NCI-H446 treated with DMSO at 0.1 percent for 48 hours (cell line): ENCODE measurements around the gene NECAP2.
"Not testable (repeated sequence)": the region's sequence is repeated elsewhere in the genome, so short reads cannot be mapped to it uniquely, and the experiment has no call there.

ENCODE experiments used
- DNase-seq: peaks from one replicate; lab custom pipeline; 2025; lab: John Stamatoyannopoulos, UW

The NECAP2 gene

DNA sequence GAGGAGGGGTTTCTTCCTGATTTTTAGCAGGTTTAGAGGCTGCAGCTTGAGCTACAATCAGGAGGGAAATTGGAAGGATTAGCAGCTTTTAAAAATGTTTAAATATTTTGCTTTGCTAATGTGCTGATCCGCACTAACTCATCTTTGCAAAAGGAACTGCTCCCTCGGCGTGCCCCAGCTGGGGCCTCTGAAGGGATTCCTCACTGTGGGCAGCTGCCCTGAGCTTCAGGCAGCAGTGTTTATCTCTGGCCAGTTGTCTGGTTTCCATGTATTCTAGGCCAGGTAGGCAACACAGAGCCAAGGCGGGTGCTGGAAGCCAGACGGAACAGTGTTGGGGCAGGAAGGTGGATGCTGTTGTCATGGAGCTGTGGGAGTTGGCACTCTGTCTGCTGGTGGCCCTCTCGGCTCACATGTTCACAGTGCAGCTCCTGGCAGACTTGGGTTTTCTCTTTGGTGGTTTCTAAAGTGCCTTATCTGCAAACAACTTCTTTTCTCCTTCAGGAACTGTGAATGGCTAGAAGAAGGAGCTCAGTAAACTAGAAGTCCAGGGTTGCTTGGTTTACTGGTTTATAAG is 18.9 kb downstream of the NECAP2 start:
- no peak for DNase-seq

DNA sequence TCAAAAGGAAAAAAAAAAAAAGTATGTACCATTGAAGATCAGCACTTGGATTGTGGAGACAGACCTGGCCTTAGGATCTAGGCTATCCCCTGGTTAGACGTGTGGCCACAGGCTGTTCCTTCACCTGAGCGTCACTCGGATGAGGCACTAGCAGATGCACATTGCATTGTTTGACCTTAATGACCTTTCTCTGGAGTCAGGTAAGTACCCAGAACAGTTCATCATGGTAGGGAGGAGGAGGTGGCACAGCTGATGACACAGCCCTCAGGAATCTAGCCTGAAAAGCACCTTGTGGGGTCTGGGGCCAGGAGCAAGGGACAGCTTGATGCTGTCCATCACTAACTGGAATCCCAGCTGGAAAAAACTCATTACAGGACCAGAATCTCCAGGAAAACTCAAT is 21.2 kb downstream of the NECAP2 start:
- DNase-seq = no peak

DNA sequence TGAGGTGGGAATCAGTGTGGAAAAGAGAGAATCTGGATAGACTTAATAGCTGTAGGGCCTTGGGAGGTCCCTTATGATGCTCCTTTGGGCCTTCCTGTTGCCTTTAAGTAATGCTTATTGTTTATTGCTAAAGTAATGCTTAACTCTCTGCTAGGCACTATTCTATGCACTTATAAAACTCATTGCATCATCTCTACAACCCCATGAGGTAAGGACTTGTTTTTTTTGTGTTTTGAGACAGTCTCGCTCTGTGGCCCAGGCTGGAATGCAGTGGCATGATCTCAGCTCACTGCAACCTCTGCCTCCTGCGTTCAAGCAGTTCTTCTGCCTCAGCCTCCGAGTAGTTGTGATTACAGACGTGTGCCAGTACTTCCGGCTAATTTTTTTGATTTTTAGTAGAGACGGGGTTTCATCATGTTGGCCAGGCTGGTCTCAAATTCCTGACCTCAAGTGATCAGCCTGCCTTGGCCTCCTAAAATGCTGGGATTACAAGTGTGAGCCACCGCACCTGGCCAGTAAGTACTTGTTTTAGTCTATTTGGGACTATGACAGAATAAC is 22.3 kb downstream of the NECAP2 start:
- DNase-seq = no peak

DNA sequence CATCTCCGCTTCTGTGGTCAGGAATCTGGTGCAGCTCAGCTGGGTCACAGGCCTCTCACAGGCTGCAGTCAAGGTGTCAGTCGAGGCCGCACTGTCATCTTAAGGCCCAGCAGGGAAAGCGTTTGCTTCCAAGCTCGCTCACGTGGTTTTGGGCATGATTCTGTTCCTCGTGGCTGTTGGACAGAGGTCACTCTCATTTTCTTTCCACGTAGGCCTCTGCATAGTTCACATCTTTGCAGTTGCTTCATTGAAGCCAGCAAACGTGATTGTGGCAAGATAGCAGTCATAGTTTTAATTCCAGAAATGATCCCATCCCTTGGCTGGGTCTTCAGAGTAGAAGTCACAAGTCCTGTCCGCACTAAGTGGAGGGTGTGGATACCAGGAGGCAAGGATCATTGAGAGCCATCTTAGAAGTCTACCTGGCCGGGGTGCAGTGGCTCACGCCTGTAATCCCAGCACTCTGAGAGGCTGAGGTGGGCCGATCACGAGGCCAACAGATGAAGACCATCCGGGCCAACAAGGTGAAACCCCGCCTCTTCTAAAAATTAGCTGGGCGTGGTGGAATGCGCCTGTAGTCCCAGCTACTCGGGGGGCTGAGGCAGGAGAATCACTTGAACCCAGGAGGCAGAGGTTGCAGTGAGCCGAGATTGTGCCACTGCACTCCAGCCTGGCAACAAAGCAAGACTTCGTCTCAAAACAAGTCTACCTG is 24.5 kb downstream of the NECAP2 start:
- DNase-seq = no peak

DNA sequence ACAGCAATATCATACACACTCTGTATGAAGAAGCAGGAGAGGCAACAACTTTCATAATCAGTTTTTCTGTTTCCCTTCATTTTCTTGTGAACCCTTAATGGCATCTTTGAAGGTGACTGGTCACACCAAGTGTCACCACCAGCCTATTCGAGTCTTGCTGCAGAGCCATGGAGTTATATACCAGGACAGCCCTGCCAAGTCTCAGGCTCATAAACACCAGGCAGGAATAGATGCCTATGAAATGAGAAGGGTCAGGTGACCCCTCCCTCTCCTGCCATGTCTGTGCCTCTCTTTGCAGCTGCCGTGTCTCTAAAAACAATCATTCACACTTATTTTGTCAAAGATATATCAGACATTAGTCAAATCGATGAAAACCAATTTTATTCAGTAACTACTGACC is 28.0 kb downstream of the NECAP2 start:
- DNase-seq = no peak

DNA sequence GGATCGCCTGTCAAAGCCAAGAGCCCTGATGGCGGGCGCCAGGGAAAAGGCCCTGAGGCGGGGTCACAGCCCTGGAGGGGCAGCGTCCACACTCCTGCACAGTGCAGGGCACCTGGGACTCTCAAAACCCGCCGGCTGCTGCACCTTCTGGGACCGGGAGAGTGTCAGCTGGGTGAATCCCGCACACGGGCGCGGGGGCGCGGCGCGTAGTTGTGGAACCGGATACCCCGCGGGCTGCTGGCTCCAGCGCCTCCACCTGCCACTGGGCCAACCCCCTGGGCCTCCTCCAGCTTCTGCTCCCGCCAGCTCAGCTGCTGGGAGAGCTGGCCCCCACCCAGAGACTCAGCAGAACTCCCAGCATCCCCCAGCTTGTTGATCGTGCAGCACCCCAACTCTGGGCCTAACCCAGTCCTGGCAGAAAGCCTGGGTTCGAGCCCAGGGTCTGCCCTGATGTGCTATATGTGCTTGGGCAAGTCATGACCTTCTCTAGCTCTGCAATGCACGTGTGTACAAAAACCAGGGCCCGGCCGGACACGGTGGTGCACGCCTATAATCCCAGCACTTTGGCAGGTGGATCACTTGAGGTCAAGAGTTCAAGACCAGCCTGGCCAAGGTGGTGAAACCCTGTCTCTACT is 33.8 kb downstream of the NECAP2 start:
- DNase-seq = no peak

DNA sequence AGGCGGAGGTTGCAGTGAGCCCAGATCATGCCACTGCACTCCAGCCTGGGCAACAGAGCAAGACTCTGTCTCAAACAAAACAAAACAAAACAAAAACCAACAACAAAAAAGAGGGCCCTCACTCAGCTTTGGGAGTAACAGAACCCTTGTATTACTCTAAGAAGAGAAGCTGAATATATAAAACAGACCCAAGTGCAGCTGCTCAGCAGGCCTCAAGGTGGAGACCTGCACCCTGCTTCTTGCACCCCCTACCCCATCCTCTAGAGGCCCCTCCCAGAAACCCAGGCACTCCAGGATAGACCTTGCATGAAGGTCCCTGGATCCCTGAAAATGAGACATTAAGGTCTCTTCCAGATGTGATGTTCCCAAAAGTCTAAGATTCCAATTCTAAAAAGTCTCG is 34.4 kb downstream of the NECAP2 start:
- DNase-seq = not testable (repeated sequence)

DNA sequence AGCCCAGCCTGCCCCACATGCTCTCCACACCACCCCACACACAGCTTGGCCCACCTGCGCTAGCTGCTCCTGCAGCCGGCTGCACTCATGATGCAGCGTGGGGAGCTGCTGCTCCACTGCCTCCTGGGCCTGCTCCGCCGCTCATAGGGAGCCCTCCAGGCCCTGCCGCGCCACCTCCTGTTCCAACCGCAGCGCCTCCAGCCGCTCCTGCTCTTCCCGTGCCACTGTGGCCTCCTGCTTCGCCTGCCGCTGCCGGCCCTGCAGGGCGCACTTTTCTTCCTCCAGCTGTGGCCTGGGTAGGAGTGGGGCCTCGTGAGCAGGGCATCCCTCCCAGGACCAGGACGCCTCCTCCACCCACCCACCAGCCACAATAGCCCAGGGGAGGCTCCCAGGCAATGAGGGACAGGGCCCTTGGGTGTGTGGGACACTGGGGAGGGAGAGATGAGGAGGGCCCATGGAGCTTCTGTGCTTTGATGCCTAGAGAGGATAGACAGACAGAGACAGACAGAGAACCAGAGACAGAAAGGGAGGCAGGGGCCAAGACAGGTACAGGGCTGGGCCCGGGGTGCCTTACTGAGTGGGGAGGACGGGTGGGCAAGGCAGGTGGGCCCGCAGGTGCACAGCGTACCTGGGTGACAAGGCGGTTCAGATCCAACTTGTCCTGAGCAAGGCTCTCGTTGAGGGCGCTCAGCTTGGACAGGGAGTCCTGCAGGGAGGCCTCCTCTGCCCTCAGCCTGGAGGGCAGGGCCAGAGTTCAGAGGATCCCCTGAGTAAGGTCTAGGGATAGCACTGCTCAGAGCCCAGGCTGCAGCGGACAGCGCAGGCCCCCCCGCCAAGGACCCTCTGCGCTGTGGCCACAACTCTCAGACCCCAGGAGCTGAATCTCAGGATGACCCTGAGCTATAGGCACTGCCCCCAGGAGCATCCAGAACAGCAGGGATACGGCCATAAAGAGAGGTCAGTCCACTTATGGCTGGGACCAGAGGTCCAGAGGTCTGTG is 35.5 kb downstream of the NECAP2 start:
- DNase-seq = not testable (repeated sequence)

DNA sequence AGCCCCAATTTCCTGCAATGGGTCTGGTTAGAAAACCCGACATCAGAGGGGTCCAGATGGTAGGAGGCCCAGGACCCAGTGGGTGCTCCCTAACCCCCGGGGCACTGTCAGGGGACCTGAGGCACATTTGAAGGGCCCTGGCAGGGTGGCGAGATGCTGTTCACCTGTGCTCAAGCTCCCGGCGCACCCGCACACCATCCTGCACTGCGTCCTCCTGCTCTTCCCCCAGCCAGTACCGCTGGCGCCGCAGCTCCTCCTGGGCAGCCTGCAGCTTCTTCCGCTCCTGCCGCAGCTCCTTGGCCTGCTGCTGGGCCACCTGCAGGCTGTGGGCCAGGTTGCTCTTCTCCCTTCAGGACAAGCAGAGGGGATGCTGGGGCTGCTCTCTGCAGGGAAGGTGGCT is 37.6 kb downstream of the NECAP2 start:
- no peak for DNase-seq

DNA sequence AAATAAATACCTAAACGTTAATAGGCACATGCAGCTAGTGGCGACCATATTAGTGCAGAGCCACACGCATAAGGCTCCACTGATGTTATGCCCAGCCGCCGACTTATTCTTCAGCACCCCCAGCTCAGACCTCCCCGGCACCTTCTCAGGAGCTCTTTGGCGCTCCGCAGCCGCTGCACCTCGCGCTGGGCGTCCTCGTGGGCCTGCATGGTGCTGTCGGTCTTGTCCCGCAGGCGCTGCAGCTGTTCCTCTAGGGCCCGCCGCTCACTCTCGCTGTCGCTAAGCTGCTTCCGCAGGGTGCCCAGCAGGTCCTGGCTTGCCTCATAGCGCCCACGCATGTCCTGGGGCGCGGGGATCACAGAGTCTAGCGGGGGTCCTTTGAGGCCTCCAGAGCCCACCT is 42.6 kb downstream of the NECAP2 start:
- DNase-seq = not testable (repeated sequence)

DNA sequence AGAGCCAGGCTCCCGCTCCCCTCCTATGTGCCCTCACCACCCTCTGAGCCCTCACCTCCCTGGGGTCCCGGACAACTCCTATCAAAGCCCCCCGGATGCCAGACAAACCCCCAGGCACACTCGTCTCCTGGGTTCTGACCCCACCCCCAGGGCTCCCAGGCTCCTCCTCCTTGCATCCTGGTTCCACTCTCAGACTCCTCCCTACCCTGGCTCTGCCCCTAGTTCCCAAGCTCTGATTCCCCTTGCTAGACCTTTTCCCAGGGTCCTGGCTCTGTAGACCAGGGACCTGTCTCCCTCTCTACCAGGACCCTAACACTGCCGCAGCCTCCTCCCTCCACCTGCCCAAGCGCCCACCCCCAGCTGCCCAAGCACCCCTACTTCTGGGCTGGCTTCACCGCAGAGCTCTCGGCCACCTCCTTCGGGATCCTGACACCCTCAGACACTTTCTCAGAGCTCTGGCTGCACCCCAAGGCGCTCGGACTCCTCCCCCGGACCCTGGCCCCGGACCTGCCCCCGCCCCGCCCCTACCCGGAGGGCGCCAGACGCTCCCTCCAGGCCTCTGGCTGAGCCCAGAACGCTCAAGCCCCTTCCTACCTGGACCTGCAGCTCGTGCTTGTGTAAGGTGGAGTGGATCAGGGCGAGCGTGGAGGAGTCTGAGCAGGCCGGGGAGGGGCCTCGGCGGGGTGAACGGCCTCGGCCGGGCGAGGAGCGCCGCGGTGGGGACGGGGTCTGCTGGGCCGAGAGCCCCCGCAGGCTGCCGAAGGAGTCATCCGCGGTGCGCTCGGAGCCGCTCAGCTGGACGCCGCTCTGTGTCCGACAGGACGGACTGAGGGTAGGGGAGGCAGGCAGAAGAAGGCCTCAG is 43.3 kb downstream of the NECAP2 start:
- not testable (repeated sequence) for DNase-seq

DNA sequence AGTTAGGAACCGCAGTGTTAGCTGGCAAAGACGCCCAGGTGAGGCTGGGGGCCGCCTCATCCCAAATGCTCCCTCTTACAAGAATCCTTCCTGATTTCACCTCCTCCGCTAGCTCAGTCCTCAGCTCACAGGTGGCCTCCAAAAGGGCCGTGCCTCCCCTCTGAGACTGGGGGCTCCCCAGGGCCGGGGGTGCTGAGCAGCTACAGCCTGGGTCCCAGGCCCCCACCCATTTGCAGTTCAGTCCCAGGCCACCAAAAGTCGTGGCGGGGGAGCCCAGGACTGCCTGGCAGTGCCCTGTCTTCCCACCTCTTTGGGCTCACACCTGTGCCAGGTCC is 43.9 kb downstream of the NECAP2 start:
- DNase-seq = no peak

DNA sequence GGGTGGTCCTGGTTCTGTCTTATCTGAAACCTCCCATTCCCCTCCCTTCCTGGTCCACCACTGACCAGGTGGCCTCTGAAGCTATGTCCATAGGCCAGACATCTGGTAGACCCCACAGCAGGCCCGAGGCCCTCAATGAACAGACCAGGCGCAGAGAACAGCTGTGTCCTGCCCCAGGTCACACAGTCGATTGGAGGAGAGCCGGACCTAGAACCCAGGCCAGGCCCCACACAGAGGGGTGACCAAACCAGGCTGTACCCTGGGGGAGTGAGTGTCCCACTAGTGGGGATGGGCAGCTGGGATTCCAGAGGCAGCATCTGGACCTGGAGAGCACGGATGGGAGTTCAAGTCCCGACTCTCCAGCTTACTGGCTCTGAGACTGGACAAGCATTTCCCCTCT is 44.4 kb downstream of the NECAP2 start:
- no peak for DNase-seq

DNA sequence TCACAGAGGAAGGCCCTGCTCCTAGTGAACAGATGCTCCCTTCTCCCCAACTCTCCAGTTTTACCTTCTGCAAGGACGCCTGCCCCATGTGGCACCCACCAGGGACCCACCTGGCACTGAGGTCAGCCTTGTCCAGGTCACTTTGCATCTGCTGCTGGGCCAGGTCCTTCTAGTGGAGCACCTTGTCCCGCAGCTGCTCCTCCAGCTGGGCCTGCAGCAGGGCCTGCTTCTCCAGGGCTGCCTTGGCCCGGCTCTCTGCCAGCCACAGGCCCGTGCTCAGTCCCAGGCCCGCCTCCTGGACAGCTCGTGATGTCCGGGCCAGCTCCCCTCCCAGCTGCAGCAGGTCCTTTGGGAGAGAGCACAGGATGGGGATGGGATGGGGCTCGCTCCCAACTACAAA is 45.8 kb downstream of the NECAP2 start:
- DNase-seq = not testable (repeated sequence)

DNA sequence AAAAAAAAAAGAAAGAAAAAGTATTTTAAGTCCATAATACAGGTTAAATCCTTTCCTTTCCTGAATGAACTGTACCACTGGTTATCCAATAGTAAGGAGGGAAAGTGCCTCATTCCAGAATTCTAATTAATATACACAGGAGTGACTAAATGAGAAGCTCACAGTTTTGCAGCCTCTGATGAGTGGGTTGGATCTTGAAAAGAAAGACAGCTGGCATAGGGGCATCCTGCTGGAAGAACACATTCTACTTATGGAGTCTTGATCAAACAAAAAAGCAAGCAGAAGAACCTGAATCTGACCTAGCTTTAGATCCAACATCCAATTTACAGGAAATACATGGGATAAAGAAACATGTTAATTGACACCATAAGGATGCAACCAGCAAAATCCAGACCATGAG is 46.5 kb downstream of the NECAP2 start:
- not testable (repeated sequence) for DNase-seq

DNA sequence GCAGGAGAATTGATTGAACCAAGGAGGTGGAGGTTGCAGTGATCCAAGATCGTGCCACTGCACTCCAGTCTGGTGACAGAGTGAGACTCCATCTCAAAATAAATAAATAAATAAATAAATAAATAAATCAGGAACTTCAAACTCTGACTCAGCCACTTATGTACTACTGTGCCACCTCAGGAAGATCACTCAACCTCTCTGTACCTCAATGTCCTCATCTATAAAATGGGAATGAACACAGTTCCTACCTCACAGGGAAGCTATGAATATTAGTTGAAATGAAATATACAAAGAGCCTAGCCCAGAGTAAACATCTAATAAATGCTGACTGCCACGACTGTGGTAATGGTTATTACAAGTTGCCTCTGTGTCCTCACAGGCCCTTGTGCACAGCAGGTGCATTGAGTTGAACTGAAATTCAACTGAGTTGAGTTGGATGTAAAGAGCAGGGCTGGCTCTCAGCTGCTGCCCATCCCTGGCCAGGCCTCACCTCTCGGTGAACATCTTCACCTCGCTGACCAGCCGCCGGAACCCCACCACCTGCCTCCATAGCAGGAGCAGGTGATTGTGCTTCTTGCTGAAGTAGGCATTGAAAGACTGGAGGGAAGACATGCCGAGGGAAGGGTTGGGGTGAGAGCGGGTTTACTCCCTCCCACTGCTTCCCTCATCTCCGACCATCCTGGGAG is 48.8 kb downstream of the NECAP2 start:
- DNase-seq = not testable (repeated sequence)

DNA sequence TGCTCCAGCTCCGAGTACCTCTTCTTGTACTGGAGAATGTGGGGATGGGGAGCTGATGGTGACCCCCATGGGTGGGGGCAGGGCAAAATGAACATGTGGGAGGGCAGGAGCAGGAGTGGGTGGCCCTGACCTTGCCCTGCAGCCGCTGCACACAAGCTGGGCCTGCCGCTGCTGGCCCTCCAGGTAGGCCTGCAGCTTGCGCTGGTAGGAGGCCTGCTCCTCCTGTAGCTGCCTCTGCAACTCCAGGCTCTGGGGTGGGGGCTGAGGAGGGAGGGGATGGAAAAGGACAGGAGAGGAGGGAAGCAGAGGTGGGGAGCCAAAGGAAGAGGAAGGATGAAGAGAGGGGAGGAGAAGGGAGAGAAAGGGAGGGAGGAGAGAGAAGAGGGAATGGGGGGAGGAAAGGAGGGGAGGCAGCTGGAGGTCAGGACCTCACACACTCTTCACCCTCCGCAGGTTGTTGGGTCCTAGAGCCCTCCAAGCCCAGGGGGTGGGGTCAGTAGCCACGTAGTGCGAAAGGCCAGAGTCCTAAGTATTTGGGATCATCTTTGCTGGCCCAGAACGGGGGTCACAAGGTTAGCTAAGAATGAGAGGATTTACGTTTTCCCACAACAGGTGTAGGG is 50.6 kb downstream of the NECAP2 start:
- DNase-seq = no peak

DNA sequence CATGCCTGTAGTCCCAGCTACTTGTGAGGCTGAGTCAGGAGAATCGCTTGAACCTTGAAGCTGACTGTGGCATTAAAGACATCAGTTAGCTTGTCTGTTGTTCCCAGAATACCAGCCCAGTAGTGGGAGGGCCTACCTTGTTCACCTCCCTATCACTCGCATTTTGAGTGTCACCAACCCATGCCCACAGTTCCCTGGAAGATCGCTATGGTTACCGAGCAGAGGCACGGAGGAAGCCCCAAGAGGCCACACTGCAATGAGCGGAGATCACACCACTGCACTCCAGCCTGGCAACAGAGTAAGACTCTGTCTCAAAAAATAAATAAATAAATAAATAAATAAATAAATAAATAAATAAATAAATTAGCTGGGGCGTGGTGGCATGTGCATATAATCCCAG is 52.4 kb downstream of the NECAP2 start:
- DNase-seq = not testable (repeated sequence)

DNA sequence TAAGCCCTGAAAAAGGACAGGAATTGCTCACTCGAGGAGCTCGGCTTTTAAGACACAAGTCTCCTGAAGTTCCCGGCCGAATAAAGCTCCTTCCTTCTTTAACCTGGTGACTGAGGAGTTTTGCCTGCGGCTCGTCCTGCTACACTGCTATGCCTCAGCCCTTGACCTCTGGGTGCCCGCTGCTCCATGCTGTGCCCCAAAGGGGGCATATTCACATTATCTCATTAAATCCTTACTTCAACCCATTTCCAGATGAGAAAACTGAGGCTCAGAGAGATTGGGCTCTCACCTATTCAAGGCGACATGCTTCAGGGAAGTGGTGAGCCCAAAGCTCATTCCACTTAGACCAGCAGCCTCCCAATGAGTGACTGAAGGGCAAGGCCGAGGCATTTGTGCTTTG is 53.2 kb downstream of the NECAP2 start:
- not testable (repeated sequence) for DNase-seq

DNA sequence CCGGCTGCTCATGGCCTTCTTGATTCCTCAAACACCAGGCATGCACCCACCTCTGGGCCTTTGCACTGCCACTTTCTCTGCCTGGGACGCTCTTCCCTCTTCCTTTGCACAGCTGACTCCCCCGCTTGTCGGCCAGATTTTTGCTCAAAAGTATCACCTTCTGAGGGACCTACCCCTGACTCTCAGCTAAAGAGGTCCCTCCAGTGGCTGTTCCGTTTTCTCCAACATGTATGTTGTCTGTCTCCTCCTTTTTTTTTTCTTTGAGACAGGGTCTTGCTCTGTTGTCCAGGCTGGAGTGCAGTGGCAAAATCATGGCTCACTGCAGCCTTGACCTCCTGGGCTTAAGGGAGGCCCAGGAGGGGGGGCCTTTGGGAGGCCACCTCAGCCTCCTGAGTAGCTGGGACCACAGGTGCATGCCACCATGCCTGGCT is 57.0 kb downstream of the NECAP2 start:
- not testable (repeated sequence) for DNase-seq
